A549 (cell line): Measurements from ENCODE around the gene ZNF701.
"Not testable (repeated sequence)": the region's sequence is repeated elsewhere in the genome, so short reads cannot be mapped to it uniquely, and the experiment has no call there.

ENCODE experiments used
- CTCF ChIP-seq: fragments of >200 bp; sonication (Bioruptor Twin); formaldehyde crosslinking; IDR thresholded peaks from 3 replicates; pipeline ENCODE4 v1.5.1; 2016
- POLR2A ChIP-seq: IDR thresholded peaks from 2 replicates; pipeline ENCODE4 v1.6.1; 2012; ENCODE audit warnings: mild to moderate bottlenecking, low read length
- REST ChIP-seq: fragments of 200-600 bp; sonication (generic); IDR thresholded peaks from 2 replicates; pipeline ENCODE4 v1.6.1; 2016; ENCODE audit warnings: antibody characterized with exemption, mild to moderate bottlenecking, moderate library complexity
- TFCP2L1 ChIP-seq: fragments of 250-450 bp; sonication (Bioruptor Pico); IDR thresholded peaks from 2 replicates; pipeline ENCODE4 v1.5.0; 2021; ENCODE audit warnings: mild to moderate bottlenecking

- not testable (repeated sequence) for TF ChIP-seq CTCF; TFCP2L1 (CRISPR knock-in tag); POLR2A; REST
Measured at GRCh38 chr19:52569638-52569999, 468 bp upstream of the ZNF701 start.
